ENCODE measurements around the gene STAB2. TPM values are rescaled to one million over a fixed set of nuclear protein-coding genes. Genes with fewer than 3 reads are reported as not detected.

Gene STAB2, protein sequence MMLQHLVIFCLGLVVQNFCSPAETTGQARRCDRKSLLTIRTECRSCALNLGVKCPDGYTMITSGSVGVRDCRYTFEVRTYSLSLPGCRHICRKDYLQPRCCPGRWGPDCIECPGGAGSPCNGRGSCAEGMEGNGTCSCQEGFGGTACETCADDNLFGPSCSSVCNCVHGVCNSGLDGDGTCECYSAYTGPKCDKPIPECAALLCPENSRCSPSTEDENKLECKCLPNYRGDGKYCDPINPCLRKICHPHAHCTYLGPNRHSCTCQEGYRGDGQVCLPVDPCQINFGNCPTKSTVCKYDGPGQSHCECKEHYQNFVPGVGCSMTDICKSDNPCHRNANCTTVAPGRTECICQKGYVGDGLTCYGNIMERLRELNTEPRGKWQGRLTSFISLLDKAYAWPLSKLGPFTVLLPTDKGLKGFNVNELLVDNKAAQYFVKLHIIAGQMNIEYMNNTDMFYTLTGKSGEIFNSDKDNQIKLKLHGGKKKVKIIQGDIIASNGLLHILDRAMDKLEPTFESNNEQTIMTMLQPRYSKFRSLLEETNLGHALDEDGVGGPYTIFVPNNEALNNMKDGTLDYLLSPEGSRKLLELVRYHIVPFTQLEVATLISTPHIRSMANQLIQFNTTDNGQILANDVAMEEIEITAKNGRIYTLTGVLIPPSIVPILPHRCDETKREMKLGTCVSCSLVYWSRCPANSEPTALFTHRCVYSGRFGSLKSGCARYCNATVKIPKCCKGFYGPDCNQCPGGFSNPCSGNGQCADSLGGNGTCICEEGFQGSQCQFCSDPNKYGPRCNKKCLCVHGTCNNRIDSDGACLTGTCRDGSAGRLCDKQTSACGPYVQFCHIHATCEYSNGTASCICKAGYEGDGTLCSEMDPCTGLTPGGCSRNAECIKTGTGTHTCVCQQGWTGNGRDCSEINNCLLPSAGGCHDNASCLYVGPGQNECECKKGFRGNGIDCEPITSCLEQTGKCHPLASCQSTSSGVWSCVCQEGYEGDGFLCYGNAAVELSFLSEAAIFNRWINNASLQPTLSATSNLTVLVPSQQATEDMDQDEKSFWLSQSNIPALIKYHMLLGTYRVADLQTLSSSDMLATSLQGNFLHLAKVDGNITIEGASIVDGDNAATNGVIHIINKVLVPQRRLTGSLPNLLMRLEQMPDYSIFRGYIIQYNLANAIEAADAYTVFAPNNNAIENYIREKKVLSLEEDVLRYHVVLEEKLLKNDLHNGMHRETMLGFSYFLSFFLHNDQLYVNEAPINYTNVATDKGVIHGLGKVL (N-terminal part only)
- 8.6 TPM for total RNA-seq

DNA sequence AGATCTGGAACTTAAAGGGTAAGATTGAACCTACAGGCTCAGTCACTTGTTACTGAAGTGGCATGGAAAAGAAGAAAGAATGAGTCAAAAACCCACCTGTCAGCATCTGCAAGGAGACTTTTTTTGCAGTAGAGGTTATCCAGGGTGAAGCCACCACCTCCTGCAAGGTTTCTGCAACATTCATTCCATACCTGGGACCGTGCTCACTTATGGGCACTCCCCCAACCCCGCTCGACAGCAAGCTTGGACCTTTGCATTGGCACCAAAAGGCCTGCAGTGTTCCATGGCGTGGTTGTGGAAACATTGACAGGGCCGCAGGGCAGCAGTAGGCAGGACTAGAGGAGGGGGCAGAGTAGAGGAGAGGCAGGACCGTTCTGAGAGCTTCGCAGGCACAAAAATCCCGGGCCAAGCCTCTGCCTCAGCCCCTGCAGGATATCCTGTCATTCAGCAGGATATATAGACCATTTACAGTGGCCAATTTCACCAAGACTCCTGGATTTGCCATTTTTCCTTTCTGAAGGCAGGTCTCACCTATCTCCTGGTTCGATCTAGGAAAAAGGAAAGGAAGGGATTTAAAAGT lies at the start of gene STAB2:
TSS of gene STAB2 (plus strand) at position 483 of the 580 bp plus-strand sequence. CDS start 204 bp downstream, outside the sequence.
- DNase-seq: no peak

DNA sequence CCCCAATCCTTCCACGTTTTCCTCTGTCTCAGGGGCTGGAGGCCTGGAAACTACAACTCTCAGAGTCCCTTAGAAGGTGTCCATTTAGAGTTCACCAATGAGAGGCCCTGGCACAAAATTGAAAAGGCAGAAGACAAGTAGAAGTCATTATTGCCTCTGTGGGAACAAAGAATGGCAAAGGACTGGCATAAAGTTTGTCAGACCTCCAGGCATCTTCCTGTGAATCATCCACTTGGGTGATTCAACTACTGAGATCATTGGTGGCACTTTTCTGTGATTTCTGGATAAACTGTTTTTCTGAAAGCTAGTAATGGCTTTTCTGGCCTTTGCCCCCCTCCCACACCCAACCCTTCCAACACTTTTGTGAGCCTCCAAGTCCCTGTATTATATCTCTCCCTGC lies 48.7 kb upstream of the STAB2 start:
- DNase-seq: no peak

DNA sequence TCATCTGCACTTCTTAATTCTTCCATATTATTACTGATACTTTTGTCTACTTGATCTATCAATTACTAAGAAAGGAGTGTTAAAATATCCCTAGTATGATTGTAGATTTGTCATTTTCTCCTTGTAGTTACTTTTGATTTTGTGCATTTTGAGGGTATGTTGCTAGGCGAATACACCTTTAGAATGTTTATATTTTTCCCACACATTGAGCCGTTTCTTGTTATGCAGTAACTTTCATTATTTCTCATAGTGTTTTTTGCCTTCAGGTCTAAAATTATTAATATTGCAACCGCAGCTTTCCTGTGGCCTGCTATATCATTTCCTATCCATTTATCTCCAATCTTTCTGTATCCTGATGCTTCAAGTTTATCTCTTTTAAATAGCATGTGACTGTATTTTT lies 46.8 kb upstream of the STAB2 start:
- DNase-seq: no peak

DNA sequence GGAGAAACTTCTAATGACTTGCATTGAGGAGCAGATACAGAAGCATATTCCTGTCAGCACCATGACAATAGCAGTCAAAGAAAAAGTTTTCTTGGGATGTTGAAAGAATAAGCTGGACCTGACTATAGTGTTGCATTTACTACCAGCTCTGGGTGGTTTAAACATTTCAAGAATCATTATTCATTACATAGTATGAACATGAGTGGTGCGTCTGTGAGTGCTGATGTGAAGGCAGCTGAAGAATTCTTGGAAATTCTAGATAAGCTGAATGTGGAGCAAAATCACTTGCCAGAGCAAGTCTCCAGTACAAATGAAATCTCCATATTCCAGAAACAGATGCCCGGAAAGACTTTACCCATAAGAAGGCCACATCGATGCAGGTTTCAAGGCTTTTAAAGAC lies 45.0 kb upstream of the STAB2 start:
- no peak for DNase-seq

DNA sequence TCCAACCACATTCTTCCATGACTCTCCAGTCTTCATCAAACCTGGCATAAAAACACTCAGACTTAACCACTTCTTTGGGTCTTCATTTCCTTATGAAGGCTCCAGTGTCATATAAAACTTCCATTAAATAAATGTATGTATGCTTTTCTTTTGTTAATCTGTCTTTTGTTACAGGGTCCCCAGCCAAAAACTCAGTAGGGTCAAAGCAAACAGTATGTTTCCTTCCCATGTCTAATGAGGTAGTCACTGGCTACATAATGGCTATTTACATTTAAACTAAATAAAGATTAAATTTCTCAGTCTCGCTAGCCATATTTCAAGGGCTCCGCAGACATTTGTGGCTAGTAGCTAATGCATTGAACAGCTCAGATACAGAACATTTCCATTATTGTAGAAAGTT lies 40.1 kb upstream of the STAB2 start:
- DNase-seq: no peak

DNA sequence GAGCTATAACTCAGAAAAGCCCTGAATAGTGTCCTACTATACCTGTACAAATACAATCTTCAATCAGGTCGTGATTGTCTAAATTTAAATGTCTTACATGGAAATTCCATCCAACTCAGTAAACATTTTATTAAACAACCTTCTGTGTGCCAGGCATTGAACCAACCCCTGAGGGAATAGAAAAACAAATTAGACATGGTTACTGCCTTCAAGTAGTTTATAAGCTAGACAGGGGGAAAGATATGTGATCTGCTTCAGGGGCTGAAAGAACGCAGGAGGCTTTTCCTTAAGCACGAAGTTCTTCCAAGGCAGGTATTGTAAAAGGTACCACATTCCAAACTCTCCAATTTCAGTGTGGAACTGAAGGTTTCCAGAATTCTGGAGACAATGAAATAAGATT lies 39.7 kb upstream of the STAB2 start:
- DNase-seq: no peak

DNA sequence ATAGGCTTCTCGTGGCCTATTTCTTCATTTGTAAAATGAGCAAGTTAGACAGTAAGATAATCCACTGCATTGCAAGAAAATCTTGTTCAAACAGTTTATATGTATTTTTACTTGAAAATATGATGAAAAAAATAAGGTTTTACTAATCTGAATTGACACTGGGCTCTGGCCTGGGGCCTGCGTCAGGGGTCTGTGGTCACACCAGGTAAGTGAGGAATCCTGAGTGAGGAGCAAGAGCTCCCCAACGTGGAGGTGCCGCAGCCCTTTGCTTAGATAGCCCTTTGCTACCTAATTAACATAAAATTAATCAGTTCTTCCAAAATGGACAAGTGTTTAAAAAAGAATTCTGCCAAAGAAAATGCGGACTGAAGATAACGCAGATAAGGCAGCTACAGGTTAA lies 39.1 kb upstream of the STAB2 start:
- DNase-seq: no peak

DNA sequence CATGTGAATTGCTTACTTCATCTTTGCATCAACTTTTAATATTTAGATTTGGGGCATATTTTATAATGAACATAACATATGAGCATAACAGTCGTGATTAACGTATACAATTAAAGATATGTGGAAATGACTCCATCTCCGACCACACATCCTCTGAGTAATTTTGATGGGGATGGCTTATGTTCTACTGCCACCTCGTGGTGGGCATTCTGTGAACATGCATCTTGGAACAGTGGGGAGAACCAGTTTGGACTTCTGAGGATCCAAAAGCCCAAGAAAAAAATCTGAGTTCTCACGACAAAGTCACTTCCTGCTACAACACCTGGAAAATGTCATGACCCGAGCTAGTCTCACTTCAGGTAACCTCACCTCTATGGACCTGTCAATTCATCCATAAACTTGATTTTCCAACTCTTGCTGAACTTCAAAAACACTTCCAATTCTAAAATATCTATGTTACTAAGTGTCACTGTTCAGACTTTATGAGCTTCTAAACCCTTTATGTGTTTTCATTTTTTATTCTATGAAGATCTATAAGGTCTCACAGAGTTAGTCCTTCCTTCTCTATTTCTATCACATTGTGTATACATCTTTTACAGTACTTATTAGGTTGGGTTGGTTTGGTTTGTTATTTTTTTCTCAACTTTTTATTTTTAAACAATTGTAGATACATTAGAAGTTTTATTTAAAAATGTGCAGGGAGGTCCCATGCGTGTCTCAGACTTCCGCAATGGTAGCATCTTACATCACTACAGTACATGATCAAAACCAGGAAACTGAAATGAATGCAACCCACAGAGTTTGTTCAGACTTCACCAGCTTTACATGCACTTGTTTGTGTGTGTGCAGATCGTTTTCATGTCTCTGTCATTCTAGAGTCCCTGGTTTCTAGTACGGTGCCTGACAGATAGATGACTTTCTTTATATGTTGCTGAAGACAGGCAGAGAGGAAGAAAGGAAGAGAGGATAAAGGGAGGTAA lies 38.2 kb upstream of the STAB2 start:
- peak; percentile 88 for DNase-seq

DNA sequence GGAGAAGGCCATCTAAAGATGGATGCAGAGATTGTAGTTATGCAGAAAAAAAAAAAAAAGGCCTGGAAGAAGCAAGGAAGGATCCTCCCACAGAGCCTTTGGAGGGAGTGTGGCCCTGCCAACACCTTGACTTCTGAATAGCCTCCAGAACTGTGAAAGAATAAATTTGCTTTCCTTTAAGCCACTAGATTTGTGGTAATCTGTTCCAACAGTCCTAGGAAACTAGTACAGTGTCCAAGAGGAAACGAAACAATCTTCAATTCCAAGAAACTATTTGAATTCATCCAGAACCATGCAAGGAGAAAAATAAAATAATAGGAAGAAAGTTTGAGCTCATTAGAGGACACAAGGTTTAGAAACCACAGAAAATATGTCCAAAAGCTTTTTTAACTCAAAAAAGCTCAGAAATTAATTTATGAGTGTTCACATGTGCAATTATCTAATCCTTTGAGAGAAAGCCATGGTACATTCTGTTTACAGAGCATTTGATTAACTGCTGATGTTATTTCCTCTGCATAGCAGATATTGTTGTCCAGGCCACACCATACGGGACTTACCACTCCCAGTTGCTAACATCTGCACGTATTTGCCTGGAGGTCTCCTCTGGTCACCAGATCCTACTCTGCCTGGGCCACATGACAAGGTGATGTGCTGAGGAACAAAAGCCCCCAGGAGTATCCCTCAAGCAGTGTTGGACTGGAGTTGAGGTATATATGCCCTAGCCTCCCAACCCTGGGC lies 30.0 kb upstream of the STAB2 start:
- DNase-seq: peak; percentile 47

DNA sequence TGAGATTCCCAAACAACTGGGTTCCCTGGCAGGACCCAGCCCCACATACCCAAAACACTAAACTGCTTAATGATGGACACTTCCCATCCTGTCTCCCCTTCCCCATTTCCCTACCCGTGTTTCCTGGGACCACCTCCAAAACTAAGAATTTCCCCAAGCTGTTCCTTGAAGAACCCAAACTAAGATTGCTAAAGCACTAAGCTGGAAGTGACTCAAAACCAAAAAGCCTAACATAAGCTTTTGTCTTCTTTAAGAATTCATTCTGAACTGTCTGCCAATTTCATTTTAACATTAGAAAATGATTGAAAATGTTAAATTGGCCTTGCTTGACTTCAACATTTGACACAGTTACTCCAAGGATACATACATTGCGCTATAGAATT lies 29.5 kb upstream of the STAB2 start:
- DNase-seq: peak; percentile 15

DNA sequence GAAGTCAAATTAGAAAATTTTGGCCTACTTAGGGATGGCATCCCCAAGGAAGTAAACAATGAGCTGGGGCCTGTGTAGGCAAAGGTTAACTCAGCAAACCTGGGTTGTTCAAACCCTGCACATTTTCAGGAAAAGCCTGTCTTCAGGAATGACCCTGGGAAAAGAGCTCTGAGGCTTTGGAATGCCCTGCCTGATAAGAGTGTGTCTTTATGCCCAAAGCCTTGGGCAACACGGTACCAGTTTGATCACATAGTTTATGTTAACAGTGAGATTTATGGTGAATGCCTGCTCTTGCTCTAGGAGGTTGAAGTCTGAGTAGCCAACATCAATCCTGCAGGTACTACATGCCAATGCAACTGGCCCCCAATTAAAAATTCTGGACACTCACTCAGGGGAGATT lies 28.2 kb upstream of the STAB2 start:
- no peak for DNase-seq

DNA sequence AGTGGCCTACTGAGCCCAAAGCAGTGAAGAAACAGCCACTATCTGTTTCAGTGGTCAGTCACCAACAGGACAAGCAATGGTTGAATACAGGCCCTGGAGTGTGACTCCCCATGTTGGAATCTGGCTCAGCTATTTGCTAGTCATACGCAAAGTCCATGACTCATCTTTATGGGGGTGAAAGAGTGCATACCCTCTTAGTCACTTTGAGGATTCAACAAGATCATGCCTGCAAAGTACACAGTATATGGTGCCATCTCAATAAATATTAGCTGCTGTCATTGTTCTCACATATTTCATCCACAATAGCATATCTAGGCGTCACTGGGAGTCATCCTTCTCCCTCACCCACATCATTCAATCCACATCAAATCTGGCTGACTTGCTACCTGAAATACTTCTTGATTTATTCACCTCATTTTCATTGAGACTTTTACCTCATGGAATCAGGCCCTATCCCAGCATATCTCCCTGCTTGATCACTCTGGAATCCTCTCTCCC lies 26.4 kb upstream of the STAB2 start:
- DNase-seq: no peak

DNA sequence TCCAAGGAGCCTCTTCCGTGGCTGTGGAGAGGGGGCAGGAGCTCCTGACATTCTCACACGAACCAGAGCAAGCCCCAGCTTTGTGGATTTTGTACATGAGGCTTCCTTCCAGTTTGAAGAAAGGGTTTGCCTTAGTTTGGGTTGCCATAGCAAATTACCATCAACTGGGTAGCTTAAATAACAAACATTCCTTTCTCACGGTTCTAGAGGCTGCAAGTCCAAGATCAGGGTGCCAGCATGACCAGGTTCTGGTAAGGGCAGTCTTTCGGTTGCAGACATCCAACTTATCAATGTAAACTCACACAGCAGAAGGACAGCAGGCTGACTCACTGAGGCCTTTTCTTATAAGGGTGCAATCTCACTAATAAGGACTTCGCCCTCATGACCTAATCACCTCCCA lies 25.9 kb upstream of the STAB2 start:
- DNase-seq: no peak

DNA sequence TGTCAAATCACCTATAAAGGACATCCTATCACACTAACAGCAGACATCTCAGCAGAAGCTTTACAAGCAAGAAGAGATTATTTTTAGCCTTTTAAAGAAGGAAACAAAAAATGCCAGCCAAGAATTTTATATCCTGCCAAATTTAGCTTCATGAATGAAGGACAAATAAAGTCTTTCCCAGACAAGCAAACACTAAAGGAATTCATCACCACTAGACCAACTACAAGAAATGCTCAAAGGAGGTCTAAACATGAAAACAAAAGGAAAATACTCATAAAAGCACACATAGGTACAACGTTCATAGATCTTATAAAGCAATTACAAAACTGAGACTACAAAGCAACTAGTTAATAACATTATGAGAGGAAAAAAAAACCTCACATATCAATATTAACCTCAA lies 20.7 kb upstream of the STAB2 start:
- no peak for DNase-seq

DNA sequence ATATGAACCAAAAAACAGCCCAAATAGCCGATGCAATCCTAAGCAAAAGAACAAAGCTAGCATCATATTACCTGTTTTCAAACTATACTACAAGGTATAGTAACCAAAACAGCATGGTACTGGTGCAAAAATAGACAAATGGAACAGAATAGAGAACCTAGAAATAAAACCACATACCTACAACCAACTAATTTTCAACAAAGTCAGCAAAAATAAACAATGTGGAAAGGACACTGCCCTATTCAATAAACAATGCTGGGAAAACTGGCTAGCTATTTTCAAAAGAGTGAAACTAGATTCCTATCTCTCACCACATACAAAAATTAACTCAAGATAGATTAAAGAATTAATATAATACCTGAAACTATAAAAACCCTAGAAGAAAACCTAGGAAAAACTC lies 17.8 kb upstream of the STAB2 start:
- DNase-seq: no peak

DNA sequence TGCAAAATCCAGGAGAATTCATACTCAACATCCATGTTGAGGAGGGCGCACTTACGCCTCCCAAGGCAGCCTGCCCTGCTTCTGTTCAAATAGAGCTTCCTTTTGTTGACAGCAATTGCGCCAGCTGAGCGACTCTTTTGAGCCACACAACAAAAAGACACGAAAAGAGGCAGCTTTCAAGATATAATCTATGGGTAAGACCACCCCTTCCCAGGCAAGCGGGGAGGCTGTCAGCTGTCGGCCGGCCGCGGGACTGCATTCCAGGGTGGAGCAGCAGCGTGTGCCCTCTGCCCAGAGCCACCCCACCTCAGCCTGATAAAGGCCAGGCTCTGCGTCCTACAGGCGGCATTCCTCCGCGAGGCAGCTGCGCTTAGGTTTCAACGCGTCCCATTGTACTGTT lies 15.8 kb upstream of the STAB2 start:
- peak; percentile 79 for DNase-seq

DNA sequence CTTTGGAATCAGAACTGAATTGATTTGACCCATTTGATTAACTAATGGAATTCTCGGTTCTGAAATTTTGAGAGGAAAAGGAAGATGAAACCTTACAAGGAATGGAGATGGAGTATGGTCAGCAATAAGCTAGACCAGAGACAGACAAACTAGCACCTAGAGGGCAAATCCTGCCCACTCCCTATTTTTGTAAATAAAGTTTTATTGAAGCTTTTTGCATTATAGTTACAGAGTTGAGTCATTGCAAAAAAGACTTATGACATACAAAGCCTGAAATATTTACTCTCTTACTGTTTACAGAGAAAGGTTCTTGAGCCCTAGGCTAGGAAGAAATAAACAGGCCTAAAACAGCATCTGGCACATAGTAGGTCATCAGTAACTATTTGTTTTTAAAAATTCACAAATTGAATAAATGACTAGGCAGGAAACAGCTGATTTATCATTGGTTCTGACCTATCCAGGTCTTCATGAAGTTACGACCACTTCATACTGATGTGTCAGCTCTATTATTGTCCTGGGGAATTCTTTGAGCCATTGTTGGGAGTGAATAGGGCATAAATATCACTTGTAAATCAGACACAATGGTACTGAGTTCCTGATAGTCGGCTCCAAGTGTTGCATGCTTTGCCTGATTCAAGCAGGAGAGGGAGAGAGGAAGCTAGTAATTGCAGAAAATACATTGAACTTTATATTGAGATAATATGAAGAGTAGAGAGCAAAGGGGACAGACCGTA lies 14.6 kb upstream of the STAB2 start:
- no peak for DNase-seq

DNA sequence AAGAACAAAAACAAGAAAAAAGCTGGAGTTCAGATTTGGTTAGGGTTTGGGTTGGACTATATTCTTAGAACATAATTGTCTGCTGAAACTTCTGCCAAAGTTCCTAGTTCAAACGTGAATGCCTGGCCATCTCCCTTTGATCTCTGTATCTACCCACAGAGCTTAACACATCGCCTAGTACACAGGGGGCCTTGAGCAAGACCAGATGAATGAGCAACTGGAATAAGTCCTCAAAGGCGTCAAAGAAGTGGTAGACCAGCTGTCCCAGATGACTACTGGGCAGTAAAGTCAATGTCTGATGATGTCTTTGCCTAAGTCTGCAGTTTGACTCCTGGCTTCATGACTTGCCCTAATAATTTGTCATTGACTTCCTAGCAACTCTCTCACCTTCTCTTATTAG lies 13.9 kb upstream of the STAB2 start:
- peak; percentile 37 for DNase-seq

DNA sequence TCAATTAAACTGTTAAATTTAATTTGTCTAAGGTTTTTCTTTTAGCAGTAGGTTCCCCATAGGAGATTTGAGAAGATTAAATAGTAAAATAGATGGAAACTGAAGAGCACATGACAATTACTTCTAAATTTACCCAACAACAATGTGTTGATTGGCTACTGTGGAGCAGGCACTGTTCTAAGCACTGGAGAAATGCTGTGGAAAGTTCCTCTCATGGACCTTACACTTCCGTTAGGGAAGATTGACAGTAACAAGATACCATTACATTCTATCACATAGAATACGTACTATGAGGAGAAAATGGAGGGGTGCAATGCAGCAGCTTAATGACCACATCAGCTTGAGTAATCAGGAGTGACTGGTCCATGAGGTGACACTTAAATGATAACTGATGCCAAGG lies 8.1 kb upstream of the STAB2 start:
- no peak for DNase-seq
